ENCODE results near the gene RABGAP1L. TPM values are rescaled to one million over a fixed set of nuclear protein-coding genes. Genes with fewer than 3 reads are reported as not detected.
"Not testable (repeated sequence)": the region's sequence is repeated elsewhere in the genome, so short reads cannot be mapped to it uniquely, and the experiment has no call there.

The RABGAP1L gene
- total RNA-seq, 1 experiment from 2014 or later, result 18.7 TPM

DNA sequence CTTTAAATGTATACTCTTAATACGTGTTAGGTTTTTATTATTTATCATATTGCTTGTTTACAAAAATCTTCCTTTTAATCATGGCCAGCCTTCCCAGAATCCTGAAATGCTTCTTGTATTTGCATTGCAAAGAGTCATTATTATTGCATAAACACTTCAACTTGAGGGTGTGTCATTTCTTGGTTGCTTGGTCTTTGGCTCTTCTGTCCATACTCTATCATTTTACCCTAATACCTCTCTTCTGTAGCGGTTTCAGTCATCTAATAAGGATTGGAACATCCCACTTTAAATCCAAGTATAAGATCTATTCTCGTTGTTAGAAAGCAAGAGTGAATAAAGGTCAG lies 639.8 kb downstream of the RABGAP1L start:
- DNase-seq (ENCODE audit: low read depth), result no peak

DNA sequence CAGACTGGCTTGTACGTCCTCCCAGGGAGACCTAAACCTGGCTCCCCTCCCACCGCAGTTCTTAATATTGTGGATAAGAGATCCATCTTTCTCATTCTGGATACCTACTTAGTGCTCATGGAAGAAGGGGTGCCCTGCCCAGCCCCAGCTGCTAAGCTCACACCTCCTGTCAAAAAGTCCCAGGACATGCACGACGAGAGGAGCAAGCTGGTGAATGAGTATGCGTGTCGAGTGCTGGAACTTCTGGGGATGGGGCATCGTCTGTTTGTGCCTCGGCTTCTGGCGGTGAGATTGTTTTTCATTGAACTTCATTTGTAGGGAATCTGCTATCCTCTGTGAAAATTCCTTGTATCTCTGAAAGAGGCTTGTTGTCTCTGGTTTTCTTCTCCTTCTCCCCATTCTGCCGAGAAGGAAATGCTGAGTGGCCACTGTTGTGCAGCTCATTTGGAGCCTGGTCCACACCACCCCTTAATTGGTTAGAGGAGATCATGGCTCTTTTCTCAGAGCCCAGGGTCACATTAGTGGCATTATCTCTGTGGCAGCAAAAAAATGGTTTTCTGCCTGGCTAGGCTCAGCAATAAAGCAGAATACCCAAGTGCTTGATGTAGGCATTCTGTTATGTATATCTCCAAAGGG lies 641.0 kb downstream of the RABGAP1L start:
- peak; percentile 21 for DNase-seq (ENCODE audit: low read depth)

GRCh38 chr1:174800876-174801275 lies 641.6 kb downstream of the RABGAP1L start:
- no peak for DNase-seq (ENCODE audit: low read depth)

DNA sequence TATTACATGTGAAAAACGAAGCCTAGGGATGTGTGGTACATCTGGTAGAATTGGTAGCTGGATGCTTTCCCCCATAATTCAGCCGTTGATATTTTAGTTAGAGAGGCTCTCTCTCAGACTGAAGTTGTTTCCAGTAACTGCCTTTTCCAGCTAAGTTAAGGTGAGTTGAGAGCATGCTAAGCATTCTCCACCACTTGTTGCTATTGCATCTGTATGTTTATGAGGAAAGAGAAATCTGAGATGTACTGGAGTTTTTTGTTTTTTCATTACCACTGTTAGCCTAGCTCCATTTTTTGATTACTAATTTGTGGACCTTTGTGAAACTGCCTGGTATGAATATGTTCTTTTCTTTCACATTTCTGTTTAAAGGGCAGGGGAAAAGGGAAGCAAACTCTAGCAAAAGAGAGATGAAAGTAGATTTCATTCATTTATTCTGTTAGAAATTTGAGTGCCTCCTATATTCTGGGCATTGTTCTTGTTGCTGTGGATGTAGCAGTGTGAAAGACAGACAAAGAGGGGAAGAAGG lies 650.5 kb downstream of the RABGAP1L start:
- no peak for DNase-seq (ENCODE audit: low read depth)

- DNase-seq (ENCODE audit: low read depth), result no peak
Measured at GRCh38 chr1:174812016-174812415, 652.7 kb downstream of the RABGAP1L start.

GRCh38 chr1:174812656-174813055 lies 653.3 kb downstream of the RABGAP1L start:
- DNase-seq (ENCODE audit: low read depth), result no peak

- peak; percentile 80 for DNase-seq (ENCODE audit: low read depth)
Measured at GRCh38 chr1:174815036-174815435, 655.7 kb downstream of the RABGAP1L start.

- DNase-seq (ENCODE audit: low read depth), result no peak
Measured at GRCh38 chr1:174815474-174815908, 656.2 kb downstream of the RABGAP1L start.

- DNase-seq (ENCODE audit: low read depth), result peak; percentile 20
Measured at GRCh38 chr1:174816621-174817020, 657.3 kb downstream of the RABGAP1L start.

GRCh38 chr1:174818014-174818616 lies 658.8 kb downstream of the RABGAP1L start:
- DNase-seq (ENCODE audit: low read depth), result no peak

- DNase-seq (ENCODE audit: low read depth), result peak; percentile 69
Measured at GRCh38 chr1:174818951-174819350, 659.6 kb downstream of the RABGAP1L start.

DNA sequence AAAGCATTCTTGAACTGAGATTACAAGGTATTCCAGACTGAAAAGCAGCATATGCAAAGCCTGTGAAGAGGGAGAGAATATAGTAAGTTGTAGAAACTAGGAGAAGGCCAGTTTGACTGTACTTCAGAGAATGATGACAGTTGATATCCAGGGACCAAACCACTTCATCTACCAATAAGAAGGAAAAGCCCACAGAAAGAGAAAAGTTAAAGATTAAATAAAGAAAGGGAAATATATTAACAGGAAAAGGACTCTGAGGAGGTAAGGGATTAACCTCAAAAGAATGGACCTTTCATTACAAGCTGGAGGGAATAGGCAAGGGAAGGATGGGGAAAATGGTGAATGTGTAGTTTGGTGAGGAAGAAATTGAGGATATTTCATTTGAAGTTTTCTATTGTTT lies 660.3 kb downstream of the RABGAP1L start:
- no peak for DNase-seq (ENCODE audit: low read depth)

DNA sequence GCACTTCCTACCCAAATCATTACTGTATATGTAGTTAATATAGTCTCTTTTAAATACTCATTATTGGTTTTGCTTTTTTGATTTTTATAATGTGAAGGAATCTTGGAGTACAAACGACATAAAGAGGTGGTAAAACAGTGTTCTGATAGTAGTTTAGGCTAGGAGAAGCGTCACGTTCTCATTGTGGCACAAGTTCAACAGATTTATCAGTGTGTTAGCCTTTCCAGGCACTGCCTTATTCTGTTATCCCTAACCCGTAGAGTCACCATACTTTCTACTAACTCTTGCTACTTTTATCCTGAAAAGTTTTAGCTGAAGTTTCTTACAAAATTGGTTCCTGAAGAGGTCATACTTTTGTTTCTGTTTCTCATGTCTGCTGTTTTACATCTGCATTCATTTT lies 665.8 kb downstream of the RABGAP1L start:
- no peak for DNase-seq (ENCODE audit: low read depth)

- DNase-seq (ENCODE audit: low read depth), result no peak
Measured at GRCh38 chr1:174825806-174826205, 666.5 kb downstream of the RABGAP1L start.

DNA sequence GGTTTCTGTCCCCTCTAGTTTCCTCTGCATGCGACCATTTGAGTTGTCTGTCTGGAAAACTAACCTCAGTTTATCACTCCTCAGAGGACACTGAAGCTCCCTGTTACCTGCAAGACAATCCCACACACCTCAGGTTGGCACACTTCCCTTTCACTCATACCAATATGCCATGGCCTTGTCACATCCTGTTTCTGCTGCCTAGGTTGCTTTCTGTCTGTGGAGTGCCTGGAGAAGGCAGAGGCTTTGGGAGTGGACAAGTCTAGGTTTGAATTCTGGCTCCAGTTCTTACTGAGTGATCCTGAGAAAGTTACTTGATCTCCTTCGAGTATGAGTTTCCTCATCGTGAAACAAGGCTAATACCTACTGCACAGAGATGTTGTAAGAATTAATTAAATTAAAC lies 668.9 kb downstream of the RABGAP1L start:
- DNase-seq (ENCODE audit: low read depth), result no peak

DNA sequence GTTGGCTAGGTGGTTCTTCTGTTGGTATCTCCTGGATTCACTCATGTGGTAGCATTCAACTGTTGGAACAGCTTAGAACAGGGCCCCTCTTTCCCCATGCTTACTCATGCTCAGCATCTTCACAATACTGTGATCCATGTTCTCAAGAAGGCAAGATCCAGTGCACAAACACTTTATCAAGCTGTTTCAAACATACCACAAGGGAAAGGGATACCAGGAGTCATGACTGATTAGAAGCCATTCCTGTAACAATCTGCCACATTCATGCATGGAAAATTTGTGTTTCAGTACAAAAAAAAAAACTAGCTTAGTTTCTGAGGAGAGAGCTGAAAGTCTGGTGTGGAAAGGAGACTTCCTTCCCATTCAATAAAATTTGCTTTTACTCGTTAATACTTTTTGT lies 670.7 kb downstream of the RABGAP1L start:
- no peak for DNase-seq (ENCODE audit: low read depth)

GRCh38 chr1:174836543-174836942 lies 677.2 kb downstream of the RABGAP1L start:
- DNase-seq (ENCODE audit: low read depth), result no peak

GRCh38 chr1:174837386-174837785 lies 678.1 kb downstream of the RABGAP1L start:
- no peak for DNase-seq (ENCODE audit: low read depth)

DNA sequence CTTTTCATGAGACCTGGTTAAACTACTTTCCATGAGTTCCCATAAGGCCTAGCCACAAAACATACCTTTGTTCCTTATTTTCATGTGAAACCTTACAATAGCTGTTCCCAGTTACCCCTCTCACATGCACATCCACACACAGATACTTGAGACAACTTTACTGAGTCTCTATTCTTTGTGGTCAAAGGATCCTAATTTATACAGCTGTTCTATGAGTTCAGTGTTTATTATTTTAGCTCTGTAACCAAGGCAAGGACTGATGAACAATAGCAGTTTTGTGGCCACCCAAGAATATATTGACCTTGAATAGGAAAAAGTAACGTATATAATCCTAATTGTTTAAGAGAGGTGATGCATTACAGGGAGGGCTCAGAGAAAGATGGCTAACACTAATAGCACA lies 679.9 kb downstream of the RABGAP1L start:
- DNase-seq (ENCODE audit: low read depth), result no peak

DNA sequence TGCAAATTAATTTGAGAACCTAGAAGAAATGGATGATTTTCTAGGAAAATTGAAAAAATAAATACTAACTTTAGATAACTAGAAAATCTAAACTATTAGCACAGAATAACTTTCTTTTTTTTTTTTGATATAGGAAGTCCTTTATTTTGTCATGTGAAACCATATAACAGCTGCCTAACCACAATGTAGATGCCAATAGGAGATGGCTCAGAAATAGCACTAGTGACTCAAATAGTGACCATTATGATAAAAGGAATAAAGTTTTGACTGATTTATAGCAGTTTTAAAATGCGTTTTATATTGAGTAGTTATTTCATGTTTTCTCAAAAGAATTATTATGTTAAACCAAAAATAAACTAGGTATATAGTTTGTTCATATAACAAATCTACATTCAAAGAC lies 682.4 kb downstream of the RABGAP1L start:
- peak; percentile 7 for DNase-seq (ENCODE audit: low read depth)

GRCh38 chr1:174848593-174849560 lies 689.6 kb downstream of the RABGAP1L start:
- DNase-seq (ENCODE audit: low read depth), result not testable (repeated sequence)

DNA sequence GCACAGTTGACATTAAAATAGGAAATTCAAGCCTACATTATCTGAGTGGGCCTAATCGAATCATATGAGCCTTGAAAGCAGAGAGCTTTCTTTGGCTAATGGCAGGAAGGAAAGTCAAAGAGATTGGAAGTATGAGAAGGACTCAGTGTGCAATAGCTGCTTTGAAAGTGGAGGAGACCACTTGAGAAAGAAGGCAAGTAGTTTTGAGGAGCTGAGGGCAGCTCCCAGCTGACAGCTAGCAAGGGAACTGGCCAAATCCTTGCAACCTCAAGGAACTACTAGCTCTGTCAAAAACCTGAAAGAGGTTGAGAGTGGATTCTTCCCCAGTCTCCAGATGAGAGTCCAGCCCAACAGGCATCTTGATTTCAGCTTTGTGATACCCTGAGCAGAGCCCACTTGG lies 691.4 kb downstream of the RABGAP1L start:
- no peak for DNase-seq (ENCODE audit: low read depth)

All from M059J (cell line).